ENCODE data around the gene DAAM2. TPM values are rescaled to one million over a fixed set of nuclear protein-coding genes. Genes with fewer than 3 reads are reported as not detected.

The DAAM2 gene
- total and polyA plus RNA-seq, 2 of the 8 experiments (the other 6 are each of a cell fraction or from before 2014, with no cell fraction given), result 1.5 to 2.9 TPM

DNA sequence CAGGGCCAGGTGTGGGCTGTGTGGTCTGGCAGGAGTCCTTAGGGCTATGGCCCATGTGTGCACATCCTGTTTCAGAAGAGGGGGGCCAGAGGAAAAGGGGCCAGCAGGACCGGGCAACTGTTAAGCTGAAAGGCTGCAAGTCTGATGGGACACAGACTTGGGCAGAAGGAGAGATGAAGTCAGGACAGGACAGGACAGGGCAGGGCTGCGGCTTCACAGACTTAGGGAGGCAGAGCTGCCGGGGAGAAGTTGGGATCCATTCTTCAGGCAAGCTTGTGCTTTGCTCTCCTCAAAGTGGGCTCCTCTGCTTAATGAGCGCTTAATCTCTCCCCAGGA, 113.4 kb downstream of the DAAM2 start (continued):
- TF ChIP-seq FOSL1 (IDR thresholded peaks at IDR 0.05; ENCODE audit: insufficient read depth, low read depth, low read length), result no peak
